ENCODE results near the gene APOH. TPM values are rescaled to one million over a fixed set of nuclear protein-coding genes. Genes with fewer than 3 reads are reported as not detected.
A peak's percentile ranks its signal among the peaks of the same experiment; 100 is the strongest.

Gene APOH
- total and polyA plus RNA-seq, 2 of the 13 experiments (the other 11 are each of a cell fraction or from before 2014, with no cell fraction given), result 4,846 to 5,748 TPM

- peak; percentile 40; the same call in 1 of the 2 replicates for TF ChIP-seq ZNF614 (CRISPR knock-in tag; IDR thresholded peaks at IDR 0.05; ENCODE audit: borderline replicate concordance)
- TF ChIP-seq ZMYM4 (CRISPR knock-in tag; IDR thresholded peaks at IDR 0.05), result peak; percentile 23; the same call in 1 of the 2 replicates
- no peak for TF ChIP-seq GABPA (IDR thresholded peaks at IDR 0.05; ENCODE audit: low read depth, low read length)
- peak; percentile 67 for TF ChIP-seq GABPA (CRISPR knock-in tag; IDR thresholded peaks at IDR 0.05; ENCODE audit: low read depth)
- no peak for TF ChIP-seq ZFP36L1 (CRISPR knock-in tag; IDR thresholded peaks at IDR 0.05)
- peak; percentile 71 for TF ChIP-seq ERF (CRISPR knock-in tag; IDR thresholded peaks at IDR 0.05)
- TF ChIP-seq LCORL (IDR thresholded peaks at IDR 0.05), result no peak
- TF ChIP-seq LCORL (CRISPR knock-in tag; IDR thresholded peaks at IDR 0.05), result 0 out of 2 replicates have a peak, but pooled peaks have one; percentile 47
- 0 out of 2 replicates have a peak, but pooled peaks have one; percentile 41 for TF ChIP-seq NCOA2 (CRISPR knock-in tag; IDR thresholded peaks at IDR 0.05)
- TF ChIP-seq HOXA5 (CRISPR knock-in tag; IDR thresholded peaks at IDR 0.05), result 0 out of 2 replicates have a peak, but pooled peaks have one; percentile 51
- no peak for TF ChIP-seq SOX13 (IDR thresholded peaks at IDR 0.05)
- peak in 1 of 2 experiments; percentile 39; a peak in 1 of 4 replicates for TF ChIP-seq SOX13 (CRISPR knock-in tag; conservative IDR thresholded peaks at IDR 0.05 in 1 of 2, IDR thresholded peaks at IDR 0.05 in 1 of 2)
- no peak for TF ChIP-seq GRHL1 (CRISPR knock-in tag; conservative IDR thresholded peaks at IDR 0.05)
- TF ChIP-seq, protein P1, sequence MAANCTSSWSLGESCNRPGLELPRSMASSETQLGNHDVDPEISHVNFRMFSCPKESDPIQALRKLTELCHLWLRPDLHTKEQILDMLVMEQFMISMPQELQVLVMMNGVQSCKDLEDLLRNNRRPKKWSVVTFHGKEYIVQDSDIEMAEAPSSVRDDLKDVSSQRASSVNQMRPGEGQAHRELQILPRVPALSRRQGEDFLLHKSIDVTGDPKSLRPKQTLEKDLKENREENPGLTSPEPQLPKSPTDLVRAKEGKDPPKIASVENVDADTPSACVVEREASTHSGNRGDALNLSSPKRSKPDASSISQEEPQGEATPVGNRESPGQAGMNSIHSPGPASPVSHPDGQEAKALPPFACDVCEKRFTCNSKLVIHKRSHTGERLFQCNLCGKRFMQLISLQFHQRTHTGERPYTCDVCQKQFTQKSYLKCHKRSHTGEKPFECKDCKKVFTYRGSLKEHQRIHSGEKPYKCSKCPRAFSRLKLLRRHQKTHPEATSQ (CRISPR knock-in tag; IDR thresholded peaks at IDR 0.05; ENCODE audit: borderline replicate concordance), result peak; percentile 16; the same call in 1 of the 2 replicates
- TF ChIP-seq KLF15 (CRISPR knock-in tag; IDR thresholded peaks at IDR 0.05; ENCODE audit: borderline replicate concordance), result no peak
- 0 out of 2 replicates have a peak, but pooled peaks have one; percentile 67 for TF ChIP-seq TSC22D2 (CRISPR knock-in tag; IDR thresholded peaks at IDR 0.05; ENCODE audit: borderline replicate concordance)
- no peak for TF ChIP-seq MTF2 (CRISPR knock-in tag; IDR thresholded peaks at IDR 0.05; ENCODE audit: borderline replicate concordance)
- TF ChIP-seq MXD4 (CRISPR knock-in tag; IDR thresholded peaks at IDR 0.05), result peak; percentile 33; the same call in 1 of the 2 replicates
- TF ChIP-seq ZNF326 (CRISPR knock-in tag; IDR thresholded peaks at IDR 0.05; ENCODE audit: borderline replicate concordance), result no peak
- peak; percentile 99 for TF ChIP-seq SMC3 (IDR thresholded peaks at IDR 0.05; ENCODE audit: low read length)
- 0 out of 2 replicates have a peak, but pooled peaks have one; percentile 40 for TF ChIP-seq MIER2 (CRISPR knock-in tag; IDR thresholded peaks at IDR 0.05)
- no peak for TF ChIP-seq ZNF674 (CRISPR knock-in tag; IDR thresholded peaks at IDR 0.05; ENCODE audit: low read depth)
- TF ChIP-seq HNRNPK (IDR thresholded peaks at IDR 0.05; ENCODE audit: low read depth, low read length, poor library complexity, severe bottlenecking), result no peak
- TF ChIP-seq ZSCAN9 (CRISPR knock-in tag; IDR thresholded peaks at IDR 0.05; ENCODE audit: borderline replicate concordance), result 0 out of 2 replicates have a peak, but pooled peaks have one; percentile 57
- TF ChIP-seq ZNF652 (CRISPR knock-in tag; IDR thresholded peaks at IDR 0.05; ENCODE audit: borderline replicate concordance, low read depth), result no peak
- TF ChIP-seq ZNF839 (CRISPR knock-in tag; IDR thresholded peaks at IDR 0.05; ENCODE audit: borderline replicate concordance), result no peak
- TF ChIP-seq SALL2 (CRISPR knock-in tag; IDR thresholded peaks at IDR 0.05), result no peak
- peak; percentile 39; the same call in 1 of the 2 replicates for TF ChIP-seq ELF4 (CRISPR knock-in tag; IDR thresholded peaks at IDR 0.05; ENCODE audit: borderline replicate concordance)
- TF ChIP-seq NAIF1 (CRISPR knock-in tag; IDR thresholded peaks at IDR 0.05; ENCODE audit: borderline replicate concordance), result no peak
Observed at GRCh38 chr17:66255112-66255511, 25.9 kb upstream of the APOH start (continued).

All from HepG2 (cell line).